ENCODE data around the gene LINC00305. TPM values are rescaled to one million over a fixed set of nuclear protein-coding genes. Genes with fewer than 3 reads are reported as not detected.

The LINC00305 gene
- polyA plus RNA-seq, 1 donor from 2014 or later, result not detected

GRCh38 chr18:64132871-64133270 is 16.0 kb downstream of the LINC00305 start:
- no peak overlapping the region for H3K4me2 ChIP-seq (ENCODE audit: low read length)
- no peak overlapping the region for H3K9ac ChIP-seq (ENCODE audit: low read length)
- no peak overlapping the region for H3K27ac ChIP-seq (ENCODE audit: low read length)
- H3K4me3 ChIP-seq (ENCODE audit: low read length), result no peak overlapping the region
- no peaks in the 10 kb centered on the region for H3K36me3 ChIP-seq (ENCODE audit: insufficient read depth, low read length)
- TF ChIP-seq POLR2AphosphoS5 (IDR thresholded peaks at IDR 0.05) (no peak), REST (IDR thresholded peaks at IDR 0.05; ENCODE audit: borderline replicate concordance) (no peak), SMC3 (conservative IDR thresholded peaks at IDR 0.05; ENCODE audit: poor library complexity) (no peak), TAF1 (IDR thresholded peaks at IDR 0.05; ENCODE audit: low read depth) (no peak), EZH2 (IDR thresholded peaks at IDR 0.05; ENCODE audit: borderline replicate concordance, insufficient read depth, low read length, poor library complexity, severe bottlenecking) (no peak), CTCF (IDR thresholded peaks at IDR 0.05; ENCODE audit: poor library complexity, severe bottlenecking) (no peak), EP300 (conservative IDR thresholded peaks at IDR 0.05; ENCODE audit: poor library complexity, severe bottlenecking) (no peak), RAD21 (conservative IDR thresholded peaks at IDR 0.05) (no peak), MXI1 (conservative IDR thresholded peaks at IDR 0.05; ENCODE audit: poor library complexity, severe bottlenecking) (no peak)
- no peaks in the 10 kb centered on the region for H4K20me1 ChIP-seq (ENCODE audit: insufficient read depth)
- no peaks in the 10 kb centered on the region for H3K9me2 ChIP-seq (ENCODE audit: insufficient read depth, low read length)
- H3K79me2 ChIP-seq (replicated peaks; ENCODE audit: insufficient read depth, low read length), result no peaks in the 10 kb centered on the region
- no peaks in the 10 kb centered on the region for H3K27me3 ChIP-seq (ENCODE audit: insufficient read depth, low read depth, low read length)
- H3F3A ChIP-seq (ENCODE audit: insufficient read depth, low read length, poor library complexity, severe bottlenecking), result no peaks in the 10 kb centered on the region
- H3K9me3 ChIP-seq (ENCODE audit: low read length), result no peaks in the 10 kb centered on the region
- no peak overlapping the region for H2AFZ ChIP-seq (ENCODE audit: low read depth, low read length)

- Histone ChIP-seq H4K20me1 (ENCODE audit: insufficient read depth) (no peaks in the 10 kb centered on the region), H3K36me3 (ENCODE audit: insufficient read depth, low read length) (no peaks in the 10 kb centered on the region), H3K9me2 (ENCODE audit: insufficient read depth, low read length) (no peaks in the 10 kb centered on the region), H3K9me3 (ENCODE audit: low read length) (no peaks in the 10 kb centered on the region), H3K4me2 (ENCODE audit: low read length) (no peak overlapping the region), H3K4me3 (ENCODE audit: low read length) (no peak overlapping the region), H3K79me2 (replicated peaks; ENCODE audit: insufficient read depth, low read length) (no peaks in the 10 kb centered on the region), H3K27me3 (ENCODE audit: insufficient read depth, low read depth, low read length) (no peaks in the 10 kb centered on the region), H3F3A (ENCODE audit: insufficient read depth, low read length, poor library complexity, severe bottlenecking) (no peaks in the 10 kb centered on the region), H3K27ac (ENCODE audit: low read length) (peak overlapping the region; percentile 48), H3K9ac (ENCODE audit: low read length) (no peak overlapping the region), H2AFZ (ENCODE audit: low read depth, low read length) (no peak overlapping the region)
- TF ChIP-seq EP300 (conservative IDR thresholded peaks at IDR 0.05; ENCODE audit: poor library complexity, severe bottlenecking), result peak; percentile 96
- TF ChIP-seq POLR2AphosphoS5 (IDR thresholded peaks at IDR 0.05), result peak; percentile 81
- TF ChIP-seq SMC3 (conservative IDR thresholded peaks at IDR 0.05; ENCODE audit: poor library complexity), result no peak
- peak; percentile 59 for TF ChIP-seq REST (IDR thresholded peaks at IDR 0.05; ENCODE audit: borderline replicate concordance)
- TF ChIP-seq EZH2 (IDR thresholded peaks at IDR 0.05; ENCODE audit: borderline replicate concordance, insufficient read depth, low read length, poor library complexity, severe bottlenecking), result no peak
- peak; percentile 19 for TF ChIP-seq RAD21 (conservative IDR thresholded peaks at IDR 0.05)
Observed at GRCh38 chr18:64131314-64131713, 17.6 kb downstream of the LINC00305 start.
